Measurements from ENCODE around the gene ZNHIT2.

DNA sequence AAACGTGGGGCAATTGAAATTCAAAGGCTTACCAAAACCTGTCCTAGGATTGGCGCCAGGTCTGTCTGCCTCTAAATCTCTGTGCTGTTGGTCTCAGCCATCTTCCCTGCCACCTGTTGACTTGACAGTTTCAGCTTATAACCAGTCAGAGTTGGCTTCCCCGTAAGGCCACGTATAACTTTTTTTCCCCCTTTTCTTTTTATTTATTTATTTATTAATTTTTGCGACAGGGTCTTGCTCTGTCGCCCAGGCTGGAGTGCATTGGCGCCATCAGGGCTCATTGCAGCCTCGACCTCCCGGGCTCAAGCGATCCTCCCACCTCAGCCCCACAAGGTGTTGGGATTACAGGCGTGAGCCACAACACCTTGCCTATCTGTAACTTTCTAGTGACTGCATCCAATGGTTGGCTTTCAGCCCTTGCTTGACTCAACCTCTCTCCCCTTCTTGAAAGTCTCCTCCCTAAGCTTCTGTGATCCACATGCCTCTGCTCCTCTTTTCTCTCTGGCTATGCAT lies 18.2 kb upstream of the ZNHIT2 start:
- TF ChIP-seq, protein P1, sequence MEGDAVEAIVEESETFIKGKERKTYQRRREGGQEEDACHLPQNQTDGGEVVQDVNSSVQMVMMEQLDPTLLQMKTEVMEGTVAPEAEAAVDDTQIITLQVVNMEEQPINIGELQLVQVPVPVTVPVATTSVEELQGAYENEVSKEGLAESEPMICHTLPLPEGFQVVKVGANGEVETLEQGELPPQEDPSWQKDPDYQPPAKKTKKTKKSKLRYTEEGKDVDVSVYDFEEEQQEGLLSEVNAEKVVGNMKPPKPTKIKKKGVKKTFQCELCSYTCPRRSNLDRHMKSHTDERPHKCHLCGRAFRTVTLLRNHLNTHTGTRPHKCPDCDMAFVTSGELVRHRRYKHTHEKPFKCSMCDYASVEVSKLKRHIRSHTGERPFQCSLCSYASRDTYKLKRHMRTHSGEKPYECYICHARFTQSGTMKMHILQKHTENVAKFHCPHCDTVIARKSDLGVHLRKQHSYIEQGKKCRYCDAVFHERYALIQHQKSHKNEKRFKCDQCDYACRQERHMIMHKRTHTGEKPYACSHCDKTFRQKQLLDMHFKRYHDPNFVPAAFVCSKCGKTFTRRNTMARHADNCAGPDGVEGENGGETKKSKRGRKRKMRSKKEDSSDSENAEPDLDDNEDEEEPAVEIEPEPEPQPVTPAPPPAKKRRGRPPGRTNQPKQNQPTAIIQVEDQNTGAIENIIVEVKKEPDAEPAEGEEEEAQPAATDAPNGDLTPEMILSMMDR (optimal IDR thresholded peaks at IDR 0.05 in 1 of 3, IDR thresholded peaks at IDR 0.05 in 1 of 3, conservative IDR thresholded peaks at IDR 0.05 in 1 of 3; ENCODE audit: extremely low read depth in 1 of 3, insufficient read depth in 2 of 3, low read length in 3 of 3): no peak
- no peak for TF ChIP-seq EZH2 (IDR thresholded peaks at IDR 0.05; ENCODE audit: low read length)
